GM12891 (cell line): ENCODE data around the gene ADH4.
"Not testable (repeated sequence)": the region's sequence is repeated elsewhere in the genome, so short reads cannot be mapped to it uniquely, and the experiment has no call there.

Source experiments
- POLR2A ChIP-seq: IDR thresholded peaks from 2 replicates; pipeline ENCODE4 v1.6.1; 2011; ENCODE audit warnings: low read depth, low read length, control low read depth
- POLR2AphosphoS5 ChIP-seq: IDR thresholded peaks from 2 replicates; pipeline ENCODE4 v1.6.1; 2011; ENCODE audit warnings: low read depth, low read length, control low read depth

DNA sequence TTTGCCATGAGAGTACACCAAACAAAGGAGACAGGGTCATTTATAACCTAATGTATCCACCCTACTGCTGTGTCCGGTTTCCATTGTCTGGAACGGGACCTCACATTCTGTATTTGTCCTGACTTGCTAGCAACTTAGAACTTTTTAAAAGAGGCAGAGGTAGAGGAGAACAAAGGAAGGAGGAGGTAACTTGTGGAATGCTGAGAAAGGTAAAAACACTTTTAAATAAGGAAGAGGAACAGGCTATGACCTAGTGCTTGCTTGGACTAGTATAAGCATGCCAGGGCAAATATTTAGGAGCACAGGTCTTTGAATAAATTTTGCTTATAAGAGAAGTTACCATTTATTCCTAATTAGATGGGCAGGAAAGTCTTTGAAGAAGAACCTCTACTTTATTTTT lies 52.3 kb downstream of the ADH4 start:
- TF ChIP-seq POLR2A, POLR2AphosphoS5: not testable (repeated sequence)
